HG03280 (cell line): ENCODE data around the gene TRAPPC6A.

ENCODE experiments used
- ATAC-seq: cut with Tn5 transposase; IDR thresholded peaks from one replicate; pipeline ENCODE4 v1.9.1; 2021; ENCODE audit warnings: mild to moderate bottlenecking, moderate library complexity; ENCODE audit not compliant: unreplicated experiment

The TRAPPC6A gene

GRCh38 chr19:45163751-45164460 is 14.1 kb downstream of the TRAPPC6A start:
- no peak for ATAC-seq

- ATAC-seq = no peak
These were observed 14.9 kb downstream of the TRAPPC6A start for GRCh38 chr19:45163156-45163555.

- no peak for ATAC-seq
These were observed 15.4 kb downstream of the TRAPPC6A start for GRCh38 chr19:45162608-45163143.

- no peak for ATAC-seq
These were observed 16.1 kb downstream of the TRAPPC6A start for GRCh38 chr19:45161738-45162607.

GRCh38 chr19:45160870-45161737 is 16.9 kb downstream of the TRAPPC6A start, which contains the start of gene NKPD1:
NKPD1 (minus strand) TSS chr19:45160982; CDS start chr19:45160150, 832 bp downstream.
- ATAC-seq = no peak

GRCh38 chr19:45159971-45160324 is 18.1 kb downstream of the TRAPPC6A start:
- no peak for ATAC-seq

GRCh38 chr19:45159210-45159970 is 18.6 kb downstream of the TRAPPC6A start:
- ATAC-seq = no peak

GRCh38 chr19:45158503-45159209 is 19.4 kb downstream of the TRAPPC6A start:
- no peak for ATAC-seq

GRCh38 chr19:45156751-45157150 is 21.3 kb downstream of the TRAPPC6A start:
- ATAC-seq = no peak

- no peak for ATAC-seq
These were observed 21.9 kb downstream of the TRAPPC6A start for GRCh38 chr19:45156011-45156630.

GRCh38 chr19:45154064-45154827 is 23.8 kb downstream of the TRAPPC6A start:
- ATAC-seq = no peak

- no peak for ATAC-seq
These were observed 24.5 kb downstream of the TRAPPC6A start for GRCh38 chr19:45153339-45154063.

GRCh38 chr19:45152504-45153338 is 25.3 kb downstream of the TRAPPC6A start:
- no peak for ATAC-seq

- no peak for ATAC-seq
These were observed 26.1 kb downstream of the TRAPPC6A start for GRCh38 chr19:45151821-45152503.

GRCh38 chr19:45151320-45151719 is 26.7 kb downstream of the TRAPPC6A start:
- no peak for ATAC-seq

GRCh38 chr19:45150751-45151281 is 27.2 kb downstream of the TRAPPC6A start:
- no peak for ATAC-seq
